ENCODE data around the gene CCDC85C. TPM values are rescaled to one million over a fixed set of nuclear protein-coding genes. Genes with fewer than 3 reads are reported as not detected.
A peak's percentile ranks its signal among the peaks of the same experiment; 100 is the strongest.

CCDC85C gene
- polyA plus RNA-seq, 1 of the 3 experiments (the other 2 are of a cell fraction) = 9.6 TPM

GRCh38 chr14:99604278-99604765 is 315 bp upstream of the CCDC85C start (continued):
- TF ChIP-seq USF1 (IDR thresholded peaks at IDR 0.05; ENCODE audit: borderline replicate concordance, low read depth) (no peak), RAD21 (IDR thresholded peaks at IDR 0.05; ENCODE audit: low read length) (no peak), GABPA (IDR thresholded peaks at IDR 0.05; ENCODE audit: low read depth) (no peak), RXRA (IDR thresholded peaks at IDR 0.05; ENCODE audit: borderline replicate concordance, low read depth) (no peak), MXI1 (IDR thresholded peaks at IDR 0.05; ENCODE audit: low read depth, low read length) (no peak), RCOR1 (IDR thresholded peaks at IDR 0.05; ENCODE audit: low read length) (no peak), TCF12 (IDR thresholded peaks at IDR 0.05) (no peak), FOXJ3 (CRISPR knock-in tag; IDR thresholded peaks at IDR 0.05) (no peak), POLR2AphosphoS5 (IDR thresholded peaks at IDR 0.05; ENCODE audit: low read depth, low read length) (no peak)

- Histone ChIP-seq H4K20me1 (ENCODE audit: insufficient read depth) (peaks cover 47% of the 10 kb centered on the region), H3K27me3 (ENCODE audit: insufficient read depth) (no peaks in the 10 kb centered on the region), H3K9me2 (no peaks in the 10 kb centered on the region), H2AFZ (ENCODE audit: low read depth) (no peak overlapping the region), H3K4me3 (ENCODE audit: low read depth in 2 of 2, low read length in 1 of 2) (peak overlapping the region; percentile 62 to 66), H3K9ac (no peak overlapping the region), H3K36me3 (replicated peaks in 1 of 2; ENCODE audit: control insufficient read depth in 1 of 2, insufficient read depth in 2 of 2, low read length in 1 of 2) (no peaks in the 10 kb centered on the region), H3K27ac (ENCODE audit: low read depth in 2 of 2, low read length in 1 of 2) (no peak overlapping the region; a peak in 1 of 4 replicates), H3K9me3 (no peaks in the 10 kb centered on the region), H3K4me1 (ENCODE audit: control insufficient read depth in 1 of 2, insufficient read depth in 2 of 2, low read depth in 1 of 2, low read length in 1 of 2) (peaks cover 22 to 67% of the 10 kb centered on the region in 2 experiments), H3K4me2 (peak overlapping the region; percentile 89), H3K79me2 (ENCODE audit: insufficient read depth) (peaks cover 58% of the 10 kb centered on the region), H3F3A (replicated peaks; ENCODE audit: insufficient read depth) (no peaks in the 10 kb centered on the region)
- CTCF ChIA-PET = interaction anchor here (0.6 to 4.9 kb wide), 14 partner anchors 8 to 214 kb away, joined by 3 to 37 read pairs (median 4); no protein-coding TSS in a partner anchor
- no peak for DNase-seq
- TF ChIP-seq CTCF (IDR thresholded peaks at IDR 0.05) (no peak), GATA2 (CRISPR knock-in tag; IDR thresholded peaks at IDR 0.05) (no peak), REST (IDR thresholded peaks at IDR 0.05; ENCODE audit: low read depth, low read length) (no peak), SIN3A (IDR thresholded peaks at IDR 0.05; ENCODE audit: borderline replicate concordance, low read depth, low read length) (no peak), FOXM1 (IDR thresholded peaks at IDR 0.05; ENCODE audit: low read depth) (no peak), ZBTB33 (IDR thresholded peaks at IDR 0.05; ENCODE audit: borderline replicate concordance, low read depth) (no peak)
- TF ChIP-seq, protein P1, sequence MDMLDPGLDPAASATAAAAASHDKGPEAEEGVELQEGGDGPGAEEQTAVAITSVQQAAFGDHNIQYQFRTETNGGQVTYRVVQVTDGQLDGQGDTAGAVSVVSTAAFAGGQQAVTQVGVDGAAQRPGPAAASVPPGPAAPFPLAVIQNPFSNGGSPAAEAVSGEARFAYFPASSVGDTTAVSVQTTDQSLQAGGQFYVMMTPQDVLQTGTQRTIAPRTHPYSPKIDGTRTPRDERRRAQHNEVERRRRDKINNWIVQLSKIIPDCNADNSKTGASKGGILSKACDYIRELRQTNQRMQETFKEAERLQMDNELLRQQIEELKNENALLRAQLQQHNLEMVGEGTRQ (IDR thresholded peaks at IDR 0.05; ENCODE audit: borderline replicate concordance, low read depth, low read length) = no peak
- WGBS (ENCODE audit: low lambda C conversion rate) = 90% methylated on average over 11 of the region's 53 CpGs
- POLR2A ChIA-PET = interaction anchor here (1.3 to 3.5 kb wide), 4 partner anchors 12 to 62 kb away, joined by 5 to 19 read pairs (median 10); no protein-coding TSS in a partner anchor
Measured at GRCh38 chr14:99602788-99603415, 1.1 kb downstream of the CCDC85C start.
